GM03348 (cell line): ENCODE data around the gene TMEM259.

Experiments
- DNase-seq: peaks from one replicate; pipeline ENCODE4 v3.0.0; 2012; ENCODE audit warnings: low spot score

The TMEM259 gene

GRCh38 chr19:1020868-1021425 lies at the start of gene TMEM259:
Gene TMEM259, minus strand, starts transcription at chr19:1021123. Its CDS starts 127 bp downstream, at chr19:1020996.
- DNase-seq, result peak; percentile 99

GRCh38 chr19:1070576-1070930 lies 49.6 kb upstream of the TMEM259 start:
- no peak for DNase-seq

- DNase-seq, result no peak
These were observed 48.3 kb upstream of the TMEM259 start for GRCh38 chr19:1069009-1069779.

GRCh38 chr19:1068009-1069001 lies 47.4 kb upstream of the TMEM259 start:
- DNase-seq, result no peak

- no peak for DNase-seq
These were observed 46.5 kb upstream of the TMEM259 start for GRCh38 chr19:1067341-1067957.

GRCh38 chr19:1066748-1067340 lies 45.9 kb upstream of the TMEM259 start, which contains the start of gene ARHGAP45:
Gene ARHGAP45, plus strand, starts transcription at chr19:1067167. Its CDS starts 239 bp downstream, at chr19:1067406.
- DNase-seq, result peak; percentile 52

- no peak for DNase-seq
These were observed 45.4 kb upstream of the TMEM259 start for GRCh38 chr19:1066251-1066747.

- DNase-seq, result no peak
These were observed 44.7 kb upstream of the TMEM259 start for GRCh38 chr19:1065606-1066109.

- DNase-seq, result peak; percentile 82
These were observed 44.0 kb upstream of the TMEM259 start for GRCh38 chr19:1064661-1065605.

GRCh38 chr19:1063909-1064660 lies 43.2 kb upstream of the TMEM259 start:
- no peak for DNase-seq

GRCh38 chr19:1063030-1063908 lies 42.3 kb upstream of the TMEM259 start:
- DNase-seq, result no peak

- no peak for DNase-seq
These were observed 41.6 kb upstream of the TMEM259 start for GRCh38 chr19:1062387-1063029.

- no peak for DNase-seq
These were observed 41.1 kb upstream of the TMEM259 start for GRCh38 chr19:1061987-1062386.

- no peak for DNase-seq
These were observed 39.8 kb upstream of the TMEM259 start for GRCh38 chr19:1060689-1061088.

- no peak for DNase-seq
These were observed 37.2 kb upstream of the TMEM259 start for GRCh38 chr19:1058112-1058511.

- no peak for DNase-seq
These were observed 36.4 kb upstream of the TMEM259 start for GRCh38 chr19:1057176-1057855.
